Left ventricle myocardium inferior (tissue), 1 donor: ENCODE data around the gene FNDC8. TPM values are rescaled to one million over a fixed set of nuclear protein-coding genes. Genes with fewer than 3 reads are reported as not detected.
"Not testable (repeated sequence)": the region's sequence is repeated elsewhere in the genome, so short reads cannot be mapped to it uniquely, and the experiment has no call there.

Source experiments
- DNase-seq: peaks from one replicate; pipeline ENCODE4 v3.0.0-alpha.2; 2020
- H3K27ac ChIP-seq: fragments of 200-600 bp; replicated peaks from 2 replicates; pipeline ENCODE4 v1.8.0; 2021
- H3K27me3 ChIP-seq: fragments of 200-600 bp; 2 replicates; pipeline ENCODE4 v1.8.0; 2021; ENCODE audit warnings: low read depth
- H3K36me3 ChIP-seq: fragments of 200-600 bp; 2 replicates; pipeline ENCODE4 v1.8.0; 2021
- H3K4me1 ChIP-seq: fragments of 200-600 bp; 2 replicates; pipeline ENCODE4 v1.8.0; 2021
- H3K4me3 ChIP-seq: fragments of 200-600 bp; 2 replicates; pipeline ENCODE4 v1.8.0; 2021; ENCODE audit warnings: mild to moderate bottlenecking, moderate library complexity
- H3K9me3 ChIP-seq: fragments of 200-600 bp; replicated peaks from 2 replicates; pipeline ENCODE4 v1.8.0; 2021
- CTCF ChIP-seq: fragments of 200-600 bp; IDR thresholded peaks from 2 replicates; pipeline ENCODE4 v1.8.0; 2021; ENCODE audit warnings: antibody characterized with exemption, mild to moderate bottlenecking, borderline replicate concordance
- intact Hi-C: fragments of 100-400 bp; cut with micrococcal nuclease; formaldehyde crosslinking; loops from one replicate; pipeline ENCODE4 v1.11.0; 2022
- total RNA-seq: library from RNA; stranded (reverse); fragmentation: NEBNext Ultra II Directional; extraction: Animal tissue kit (Norgen Biotek cat#: 25700); gene quantifications from one replicate; pipeline ENCODE4 v1.2.1, GENCODE V29; 2021
- donor health status: DM: no; HTN: yes; CAD: no; lungs with severe emphysema.

Gene FNDC8
- total RNA-seq, 1 donor from 2014 or later, result not detected

GRCh38 chr17:35175638-35176415, 54.4 kb downstream of the FNDC8 start:
- Histone ChIP-seq H3K36me3 (peaks cover 59% of the 10 kb centered on the region), H3K27me3 (no peaks in the 10 kb centered on the region), H3K9me3 (no peaks in the 10 kb centered on the region), H3K4me1 (peaks cover 10% of the 10 kb centered on the region), H3K4me3 (no peak overlapping the region), H3K27ac (no peak overlapping the region)
- intact Hi-C loops, result loop anchor here (10.0 kb wide), 1 partner anchor 359 kb away; the partner anchor contains the start of gene SLFN12L
- no peak for DNase-seq
- TF ChIP-seq CTCF, result no peak

GRCh38 chr17:35176897-35177296, 55.5 kb downstream of the FNDC8 start:
- peaks cover 64% of the 10 kb centered on the region for H3K36me3 ChIP-seq
- H3K27ac ChIP-seq, result no peak overlapping the region
- no peaks in the 10 kb centered on the region for H3K27me3 ChIP-seq
- no peak for DNase-seq
- no peak for TF ChIP-seq CTCF
- intact Hi-C loops, result loop anchor here (10.0 kb wide), 1 partner anchor 358 kb away; the partner anchor contains the start of gene SLFN12L
- H3K9me3 ChIP-seq, result no peaks in the 10 kb centered on the region
- no peak overlapping the region for H3K4me3 ChIP-seq
- H3K4me1 ChIP-seq, result peaks cover 6% of the 10 kb centered on the region

GRCh38 chr17:35179379-35179778, 58.0 kb downstream of the FNDC8 start:
- H3K9me3 ChIP-seq, H3K27me3 ChIP-seq, H3K4me3 ChIP-seq, DNase-seq, H3K4me1 ChIP-seq, H3K27ac ChIP-seq: not testable (repeated sequence)
- peaks cover 61% of the 10 kb centered on the region for H3K36me3 ChIP-seq
- intact Hi-C loops, result loop anchor here (10.0 kb wide), 1 partner anchor 355 kb away; the partner anchor contains the start of gene SLFN12L

Other genes starting within 250 kb of the FNDC8 start
- 2.6 TPM for gene CCT6B, start 160.2 kb upstream of the FNDC8 start, total RNA-seq
- gene ZNF830, start 160.1 kb upstream of the FNDC8 start, total RNA-seq, result 9.0 TPM
- 16.5 TPM for gene LIG3, start 141.1 kb upstream of the FNDC8 start, total RNA-seq
- 10.1 TPM for gene RFFL, start 57.9 kb upstream of the FNDC8 start, total RNA-seq
- 4.6 TPM for gene RAD51D, start 1.8 kb upstream of the FNDC8 start, total RNA-seq
- gene NLE1, start 20.7 kb downstream of the FNDC8 start, total RNA-seq, result 4.2 TPM
- 205 TPM for gene UNC45B, start 26.2 kb downstream of the FNDC8 start, total RNA-seq
- gene SLC35G3, start 72.8 kb downstream of the FNDC8 start, total RNA-seq, result not detected
- 8.6 TPM for gene SLFN5, start 121.5 kb downstream of the FNDC8 start, total RNA-seq